PC-3 (cell line): ENCODE measurements around the gene FARS2. TPM values are rescaled to one million over a fixed set of nuclear protein-coding genes. Genes with fewer than 3 reads are reported as not detected.

Experiments
- ATAC-seq: fragments of 200-7000 bp; cut with Tn5 transposase; 2 replicates; pipeline ENCODE4 v1.9.1; 2020; ENCODE audit warnings: mild to moderate bottlenecking, moderate library complexity
- BruUV-seq: library from RNA; stranded (reverse); fragments of 400-500 nt; replicated peaks from 2 replicates; lab custom pipeline; 2021; lab: Mats Ljungman, UMichigan
- CTCF ChIA-PET: fragments of 300-600 bp; sonication (Branson Sonifier 250); formaldehyde crosslinking; loops from one replicate; lab custom pipeline; 2022; ENCODE audit warnings: antibody characterized with exemption; lab: Charles Lee
- POLR2A ChIA-PET: fragments of 300-600 bp; sonication (Branson Sonifier 250); formaldehyde crosslinking; loops from one replicate; lab custom pipeline; 2022; ENCODE audit warnings: antibody characterized with exemption; ENCODE audit not compliant: unreplicated experiment; lab: Charles Lee
- DNase-seq: peaks from one replicate; pipeline ENCODE4 v3.0.0-alpha.2; 2015
- H2AFZ ChIP-seq: fragments of 300-600 bp; sonication (generic); 2 replicates; pipeline ENCODE4 v1.6.0; 2016; ENCODE audit warnings: antibody characterized with exemption, low read length
- H3F3A ChIP-seq: fragments of 300-600 bp; sonication (generic); one replicate; pipeline ENCODE4 v1.6.0; 2017; ENCODE audit warnings: antibody characterized with exemption, low read length, control low read depth, mild to moderate bottlenecking; ENCODE audit not compliant: unreplicated experiment
- H3K27ac ChIP-seq: fragments of 300-600 bp; sonication (generic); 2 replicates; pipeline ENCODE4 v1.5.1; 2016; ENCODE audit warnings: mild to moderate bottlenecking, low read length
- H3K27me3 ChIP-seq: fragments of 300-600 bp; sonication (generic); 2 replicates; pipeline ENCODE4 v1.6.1; 2016; ENCODE audit warnings: low read length, mixed read lengths
- H3K36me3 ChIP-seq: fragments of 300-600 bp; sonication (generic); 2 replicates; pipeline ENCODE4 v1.6.1; 2016; ENCODE audit warnings: low read depth, mixed run types, low read length, mixed read lengths
- H3K4me1 ChIP-seq: fragments of 300-600 bp; sonication (generic); 2 replicates; pipeline ENCODE4 v1.5.1; 2016; ENCODE audit warnings: low read length; ENCODE audit not compliant: insufficient read depth
- H3K4me2 ChIP-seq: fragments of 300-600 bp; sonication (generic); 2 replicates; pipeline ENCODE4 v1.6.0; 2016; ENCODE audit warnings: low read length
- H3K4me3 ChIP-seq: fragments of 300-600 bp; sonication (generic); 2 replicates; pipeline ENCODE4 v1.5.1; 2016; ENCODE audit warnings: mild to moderate bottlenecking, low read length, mixed read lengths
- H3K79me2 ChIP-seq: fragments of 300-600 bp; sonication (generic); 2 replicates; pipeline ENCODE4 v1.6.1; 2017; ENCODE audit warnings: low read length, mixed read lengths
- H3K9ac ChIP-seq: fragments of 300-600 bp; sonication (generic); 2 replicates; pipeline ENCODE4 v1.6.0; 2016; ENCODE audit warnings: mild to moderate bottlenecking, low read length
- H3K9me2 ChIP-seq: fragments of 300-600 bp; sonication (generic); replicated peaks from 2 replicates; pipeline ENCODE4 v1.6.1; 2016; ENCODE audit warnings: mixed run types, low read length, mixed read lengths
- H3K9me3 ChIP-seq: fragments of 300-600 bp; sonication (generic); 2 replicates; pipeline ENCODE4 v1.6.1; 2016; ENCODE audit warnings: low read length, mixed read lengths
- H4K20me1 ChIP-seq: fragments of 300-600 bp; sonication (generic); 2 replicates; pipeline ENCODE4 v1.6.1; 2016; ENCODE audit warnings: low read length, mixed read lengths
- EZH2 ChIP-seq: fragments of 300-600 bp; sonication (generic); IDR thresholded peaks from one replicate; pipeline ENCODE4 v1.6.1; 2017; ENCODE audit warnings: antibody characterized with exemption, mild to moderate bottlenecking, low read length; ENCODE audit not compliant: unreplicated experiment
- EZH2phosphoT487 ChIP-seq: fragments of 300-600 bp; sonication (generic); IDR thresholded peaks from 2 replicates; pipeline ENCODE4 v1.6.1; 2018; ENCODE audit warnings: mild to moderate bottlenecking, antibody characterized with exemption, low read length, borderline replicate concordance
- intact Hi-C: fragments of 100-400 bp; cut with micrococcal nuclease; formaldehyde crosslinking; loops from 2 replicates; pipeline ENCODE4 v1.9.0; 2023
- total RNA-seq: library from RNA; depleted of rRNA; stranded (reverse); fragments of >200 nt; gene quantifications from 2 replicates; pipeline ENCODE4 v1.2.3, GENCODE V29; 2014
- TF ChIP-seq, protein P1 (sequence below): fragments of 300-600 bp; sonication (generic); conservative IDR thresholded peaks from 2 replicates; pipeline ENCODE4 v1.5.1; 2017; ENCODE audit warnings: antibody characterized with exemption, low read depth, mild to moderate bottlenecking, low read length

FARS2 gene
- total RNA-seq, 1 experiment from 2014 or later = 23.0 TPM

DNA sequence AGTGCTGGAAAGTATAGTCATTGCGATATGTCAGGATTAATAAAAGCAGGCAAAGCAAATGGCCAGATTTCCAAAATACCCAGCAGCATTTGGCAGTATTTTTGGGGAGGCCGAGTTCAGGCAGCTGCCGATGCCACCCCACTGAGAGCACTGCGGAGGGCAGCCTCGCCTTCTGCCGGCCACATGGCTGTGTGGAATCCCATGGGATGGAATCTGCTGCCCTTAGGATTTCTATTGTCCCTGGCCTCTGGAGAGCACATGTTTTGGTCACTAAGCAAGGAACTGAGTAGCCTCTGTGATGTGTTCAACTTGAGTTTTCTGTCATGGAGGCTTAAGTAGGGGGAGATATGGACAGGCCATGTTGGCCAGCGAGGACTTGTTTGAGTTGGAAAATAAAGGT is 123.0 kb downstream of the FARS2 start:
- no peaks in the 10 kb centered on the region for H3K79me2 ChIP-seq
- H3K9ac ChIP-seq = no peak overlapping the region
- ChIA-PET CTCF (interaction anchor here (0.6 kb wide), 1 partner anchor 86 kb away, joined by 3 read pairs; no protein-coding TSS in a partner anchor), POLR2A (interaction anchor here (0.6 kb wide), 1 partner anchor 179 kb away, joined by 3 read pairs; no protein-coding TSS in a partner anchor)
- no peaks in the 10 kb centered on the region; the same call in 1 of the 2 replicates for H3K36me3 ChIP-seq
- no peaks in the 10 kb centered on the region for H3K9me2 ChIP-seq
- intact Hi-C loops = no loop called here
- H3K4me3 ChIP-seq = no peak overlapping the region
- H4K20me1 ChIP-seq = 0 out of 2 replicates have a peak, but pooled peaks cover 4% of the 10 kb centered on the region
- TF ChIP-seq EZH2 (no peak), EZH2phosphoT487 (no peak)
- TF ChIP-seq, protein P1, sequence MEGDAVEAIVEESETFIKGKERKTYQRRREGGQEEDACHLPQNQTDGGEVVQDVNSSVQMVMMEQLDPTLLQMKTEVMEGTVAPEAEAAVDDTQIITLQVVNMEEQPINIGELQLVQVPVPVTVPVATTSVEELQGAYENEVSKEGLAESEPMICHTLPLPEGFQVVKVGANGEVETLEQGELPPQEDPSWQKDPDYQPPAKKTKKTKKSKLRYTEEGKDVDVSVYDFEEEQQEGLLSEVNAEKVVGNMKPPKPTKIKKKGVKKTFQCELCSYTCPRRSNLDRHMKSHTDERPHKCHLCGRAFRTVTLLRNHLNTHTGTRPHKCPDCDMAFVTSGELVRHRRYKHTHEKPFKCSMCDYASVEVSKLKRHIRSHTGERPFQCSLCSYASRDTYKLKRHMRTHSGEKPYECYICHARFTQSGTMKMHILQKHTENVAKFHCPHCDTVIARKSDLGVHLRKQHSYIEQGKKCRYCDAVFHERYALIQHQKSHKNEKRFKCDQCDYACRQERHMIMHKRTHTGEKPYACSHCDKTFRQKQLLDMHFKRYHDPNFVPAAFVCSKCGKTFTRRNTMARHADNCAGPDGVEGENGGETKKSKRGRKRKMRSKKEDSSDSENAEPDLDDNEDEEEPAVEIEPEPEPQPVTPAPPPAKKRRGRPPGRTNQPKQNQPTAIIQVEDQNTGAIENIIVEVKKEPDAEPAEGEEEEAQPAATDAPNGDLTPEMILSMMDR = no peak
- no peak overlapping the region for H2AFZ ChIP-seq
- no peak overlapping the region for H3K4me2 ChIP-seq
- no peak overlapping the region for H3K27ac ChIP-seq
- no peaks in the 10 kb centered on the region for H3K27me3 ChIP-seq
- no peaks in the 10 kb centered on the region for H3F3A ChIP-seq
- H3K4me1 ChIP-seq = peaks cover 5% of the 10 kb centered on the region; the same call in 1 of the 2 replicates
- no peaks in the 10 kb centered on the region for H3K9me3 ChIP-seq
- ATAC-seq (no peak), DNase-seq (no peak)
- BruUV-seq = no TSS peak

DNA sequence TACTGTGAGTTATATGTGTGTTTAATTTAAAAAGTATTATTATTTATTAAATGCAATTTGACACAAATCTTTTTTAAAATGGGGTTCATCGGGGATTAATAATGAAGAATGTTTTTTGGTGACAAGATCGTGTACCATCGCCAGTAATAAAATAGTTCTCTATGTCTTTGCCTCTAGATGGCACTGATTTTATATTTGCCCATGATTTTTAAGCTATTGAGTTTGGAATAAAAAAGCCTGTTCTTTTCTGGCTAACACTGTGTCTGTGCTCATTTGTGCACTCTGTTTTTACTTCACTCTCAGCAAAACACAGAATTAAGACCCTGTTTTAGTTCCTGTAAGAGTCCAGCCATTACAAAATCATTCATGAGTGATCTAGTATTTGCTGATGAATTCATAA is 127.0 kb downstream of the FARS2 start:
- Histone ChIP-seq H4K20me1 (no peaks in the 10 kb centered on the region), H3K27ac (no peak overlapping the region), H2AFZ (no peak overlapping the region; the same call in 1 of the 2 replicates), H3K9me2 (no peaks in the 10 kb centered on the region), H3K9me3 (no peaks in the 10 kb centered on the region), H3F3A (no peaks in the 10 kb centered on the region), H3K4me1 (peaks cover 5% of the 10 kb centered on the region; the same call in 1 of the 2 replicates), H3K79me2 (no peaks in the 10 kb centered on the region), H3K4me2 (no peak overlapping the region), H3K9ac (no peak overlapping the region), H3K27me3 (no peaks in the 10 kb centered on the region), H3K4me3 (no peak overlapping the region), H3K36me3 (no peaks in the 10 kb centered on the region)
- DNase-seq = no peak
- TF ChIP-seq, protein P1 = peak; percentile 17; the same call in 1 of the 2 replicates
- TF ChIP-seq EZH2 = no peak
- CTCF ChIA-PET = interaction anchor here (0.6 kb wide), 1 partner anchor 245 kb away, joined by 5 read pairs; no protein-coding TSS in a partner anchor
- intact Hi-C loops = no loop called here
- no TSS peak for BruUV-seq
- ATAC-seq = no peak
- POLR2A ChIA-PET = no interaction called here

DNA sequence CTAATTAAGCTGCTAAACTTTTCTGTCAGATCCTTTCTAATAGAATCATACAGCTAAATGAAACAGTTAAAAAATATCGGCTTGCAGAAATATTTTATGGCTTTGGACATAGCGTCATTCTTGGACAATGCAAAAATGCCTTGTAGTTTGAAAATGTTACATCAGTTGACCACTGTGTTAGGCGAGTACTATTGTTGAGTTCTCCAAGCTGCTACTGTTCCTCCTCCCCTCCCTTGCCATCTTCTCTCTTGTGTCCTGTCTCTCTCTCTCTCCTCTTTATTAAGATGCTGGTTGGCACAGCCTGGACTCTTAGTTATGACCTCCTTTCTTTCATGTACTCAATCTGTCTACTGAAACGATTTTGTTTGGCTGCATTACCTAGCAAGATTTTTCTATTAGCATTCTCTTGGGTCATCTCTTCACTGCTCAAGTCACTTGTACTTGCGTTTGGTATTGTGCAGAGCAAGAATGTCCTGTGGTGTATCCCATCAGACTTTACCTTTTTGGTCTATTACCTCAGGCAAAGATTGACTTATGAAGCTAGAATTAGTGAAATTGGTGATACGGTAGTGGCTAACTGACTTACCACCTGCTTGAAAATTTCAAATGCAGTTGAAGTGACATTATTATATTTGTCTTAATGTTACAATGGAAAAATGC is 127.9 kb downstream of the FARS2 start:
- no peaks in the 10 kb centered on the region for H3K9me3 ChIP-seq
- H3K9ac ChIP-seq = no peak overlapping the region
- no peak overlapping the region for H2AFZ ChIP-seq
- TF ChIP-seq EZH2phosphoT487 = no peak
- TF ChIP-seq, protein P1 = no peak
- no peak for TF ChIP-seq EZH2
- DNase-seq (no peak), ATAC-seq (no peak)
- no TSS peak for BruUV-seq
- no peaks in the 10 kb centered on the region for H3K27me3 ChIP-seq
- no peaks in the 10 kb centered on the region for H3K9me2 ChIP-seq
- H3K27ac ChIP-seq = no peak overlapping the region
- CTCF ChIA-PET = no interaction called here
- intact Hi-C loops = no loop called here
- H3K36me3 ChIP-seq = no peaks in the 10 kb centered on the region
- H3K4me1 ChIP-seq = peaks cover 5% of the 10 kb centered on the region; the same call in 1 of the 2 replicates
- H3K4me3 ChIP-seq = no peak overlapping the region
- POLR2A ChIA-PET = no interaction called here
- H3F3A ChIP-seq = no peaks in the 10 kb centered on the region
- no peaks in the 10 kb centered on the region for H4K20me1 ChIP-seq
- no peaks in the 10 kb centered on the region for H3K79me2 ChIP-seq
- no peak overlapping the region for H3K4me2 ChIP-seq
